Measurements from ENCODE around the gene NAV3.
"Not testable (repeated sequence)": the region's sequence is repeated elsewhere in the genome, so short reads cannot be mapped to it uniquely, and the experiment has no call there.

NAV3 gene

DNA sequence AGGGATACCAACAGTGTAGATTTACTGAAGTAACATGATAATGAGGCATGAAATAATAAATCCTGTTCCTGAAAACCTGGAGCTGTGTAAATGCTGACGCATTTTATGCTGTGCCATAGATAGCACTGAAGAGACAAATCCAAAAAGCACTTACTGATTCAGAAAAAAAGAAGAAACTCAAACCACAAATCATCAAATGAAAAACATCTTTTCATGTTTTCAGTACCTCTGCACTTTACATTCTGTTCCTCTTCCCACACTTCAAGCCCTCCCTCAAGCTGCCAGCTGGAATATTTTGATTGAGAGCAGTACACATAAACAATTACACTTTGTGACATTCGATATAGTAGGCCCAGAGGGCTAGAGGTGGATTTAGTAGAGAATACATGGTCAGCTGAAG, 362.3 kb downstream of the NAV3 start:
- no peak for DNase-seq

DNA sequence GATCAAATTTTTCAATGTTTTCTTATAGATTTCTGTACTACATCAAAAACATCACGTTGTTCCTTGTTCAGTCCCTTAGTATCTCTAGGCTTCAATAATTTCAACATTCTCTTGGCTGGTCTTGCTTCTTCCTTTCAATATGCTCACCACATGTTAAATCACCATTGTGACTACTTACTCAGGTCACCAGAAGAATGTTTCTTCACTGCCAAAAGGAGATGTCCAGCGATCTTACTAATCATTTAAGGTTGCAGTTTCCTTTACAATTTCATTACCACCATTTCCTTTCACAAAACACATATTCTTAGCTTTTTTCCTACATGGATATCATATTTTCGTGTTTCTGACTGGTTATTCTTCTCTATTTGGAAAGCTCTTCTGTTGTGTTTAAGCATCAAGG, 363.8 kb downstream of the NAV3 start:
- no peak for DNase-seq

DNA sequence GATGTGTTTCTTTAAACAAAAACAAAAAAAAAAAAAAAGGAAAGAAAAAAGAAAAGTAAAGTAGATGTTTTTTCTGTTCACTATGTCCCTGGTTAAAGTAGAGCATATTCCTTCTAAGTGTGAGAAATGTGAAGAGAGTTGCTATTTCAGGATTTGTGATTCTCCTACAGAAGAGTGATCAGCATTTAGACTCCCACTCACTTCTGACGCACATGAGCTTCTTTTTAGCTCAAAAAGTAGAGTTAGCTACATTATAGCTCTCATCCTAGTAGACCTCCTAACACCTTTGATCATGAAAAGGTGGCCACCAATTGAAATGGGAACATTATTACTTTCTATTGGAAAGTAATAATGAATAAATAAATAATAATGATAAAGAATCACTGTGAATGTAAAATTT, 368.2 kb downstream of the NAV3 start:
- no peak for DNase-seq

DNA sequence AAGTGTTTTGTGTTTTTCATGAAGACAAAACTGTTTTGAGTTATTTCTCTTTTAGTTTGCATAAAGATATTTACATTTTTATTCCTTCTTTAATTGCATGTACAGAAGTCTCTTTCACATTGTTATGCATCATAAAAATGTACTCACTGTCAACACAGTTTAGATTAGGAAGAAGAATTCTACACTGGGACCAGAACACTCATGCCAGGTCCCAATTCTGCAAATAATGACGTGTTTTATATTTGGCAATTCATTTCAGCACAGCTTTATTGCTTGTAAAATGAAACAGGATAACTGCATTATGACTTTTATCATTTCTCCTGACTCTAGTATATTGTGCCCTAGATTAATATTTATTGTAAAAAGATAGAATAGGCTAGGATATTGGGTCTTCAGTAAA, 369.2 kb downstream of the NAV3 start:
- DNase-seq: no peak

- DNase-seq: no peak
Observed at GRCh38 chr12:78204926-78205325, 374.2 kb downstream of the NAV3 start.

- no peak for DNase-seq
Observed at GRCh38 chr12:78208092-78208491, 377.4 kb downstream of the NAV3 start.

DNA sequence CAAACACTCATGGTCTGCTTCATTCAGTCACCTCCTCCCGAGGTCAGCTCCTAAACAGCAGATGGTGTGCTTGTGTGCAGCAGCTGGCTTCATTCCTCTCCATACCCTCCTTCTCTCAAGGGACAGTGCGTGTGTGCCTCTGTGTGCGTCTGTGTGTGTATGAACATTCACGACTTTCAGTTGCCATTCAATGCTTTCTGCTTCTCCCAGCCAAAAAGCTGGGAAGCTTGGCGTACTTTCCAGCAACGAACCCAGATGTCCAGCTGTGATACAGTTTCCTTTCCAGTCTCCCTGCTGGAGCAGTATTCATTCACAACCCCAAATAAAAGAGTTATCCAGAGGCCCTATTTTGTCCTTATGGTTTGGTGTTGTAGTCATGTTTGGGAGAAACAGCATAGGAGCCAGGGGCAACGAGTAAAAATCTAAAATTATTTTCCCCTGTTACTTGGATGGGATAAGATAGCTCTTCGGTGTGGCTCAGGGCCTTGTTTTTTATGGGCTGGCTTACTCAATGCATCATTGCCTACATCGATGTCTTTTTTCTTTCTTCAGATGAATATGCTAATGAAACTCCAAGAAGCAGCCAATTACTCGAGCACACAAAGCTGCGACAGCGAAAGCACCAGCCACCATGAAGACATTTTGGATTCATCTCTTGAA, 379.3 kb downstream of the NAV3 start:
- no peak for DNase-seq

DNA sequence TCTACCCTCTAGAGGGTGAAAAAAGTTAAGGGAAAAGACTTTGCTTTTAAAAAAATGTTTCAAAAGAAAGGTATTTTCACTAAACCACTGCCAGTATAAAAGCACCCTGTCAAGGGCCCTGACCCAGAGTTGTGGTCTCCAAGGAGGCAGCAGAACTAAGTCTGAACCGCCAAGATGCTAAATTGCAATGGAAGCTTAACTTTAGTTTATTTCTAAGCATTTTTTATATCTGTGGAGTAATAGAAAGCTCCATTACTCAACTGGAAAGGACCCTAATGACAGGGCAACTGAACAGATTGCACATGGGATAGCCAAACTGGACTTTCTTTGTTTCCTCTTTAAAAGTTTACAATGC, 379.8 kb downstream of the NAV3 start:
- DNase-seq: no peak

DNA sequence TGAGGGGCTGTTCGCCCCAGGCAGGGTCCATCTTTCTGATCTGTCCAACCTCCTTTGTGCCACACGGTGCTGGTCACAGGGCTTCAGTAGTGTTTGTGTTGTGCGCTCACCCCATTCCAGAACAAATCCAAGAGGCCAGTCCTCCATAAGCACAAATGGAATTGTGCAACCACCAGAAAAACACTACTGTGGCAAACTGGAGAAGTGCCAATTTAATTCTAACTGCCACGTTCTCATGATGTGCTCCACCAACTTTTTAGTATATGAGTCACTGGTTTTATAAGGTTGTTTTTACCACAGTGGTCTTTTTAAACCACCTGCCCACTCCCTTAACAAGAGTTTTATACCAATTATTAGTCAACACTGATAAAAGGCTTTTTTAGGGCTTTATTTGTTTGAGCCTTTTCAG, 380.2 kb downstream of the NAV3 start:
- no peak for DNase-seq

GRCh38 chr12:78220811-78221210, 390.1 kb downstream of the NAV3 start:
- no peak for DNase-seq

GRCh38 chr12:78224154-78224553, 393.5 kb downstream of the NAV3 start:
- DNase-seq: no peak

GRCh38 chr12:78226763-78227162, 396.1 kb downstream of the NAV3 start:
- DNase-seq: no peak

DNA sequence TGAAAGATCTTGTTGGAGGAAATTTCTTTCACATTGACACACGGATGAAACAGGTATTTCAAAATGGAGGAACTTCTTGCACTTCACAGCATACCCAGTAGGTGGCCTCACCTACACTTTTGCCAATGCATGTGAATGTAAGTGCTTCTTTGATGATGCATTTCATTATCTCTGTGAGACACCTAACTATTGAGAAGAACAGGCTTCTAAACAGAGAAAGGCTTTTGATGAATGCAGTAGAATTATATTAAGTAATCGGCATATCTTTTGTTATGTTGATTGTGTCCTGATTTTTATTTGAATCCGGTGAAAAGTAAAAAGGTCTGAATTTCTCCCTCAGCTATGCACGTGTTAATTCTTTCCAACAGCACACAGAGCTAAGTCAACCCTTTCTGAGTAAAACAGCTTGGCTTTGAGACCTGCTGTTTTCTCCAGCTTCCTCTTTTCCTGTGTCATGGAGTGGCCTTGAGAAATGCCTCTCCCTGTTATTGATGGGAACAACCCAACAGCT, 399.0 kb downstream of the NAV3 start:
- no peak for DNase-seq

GRCh38 chr12:78232756-78233155, 402.1 kb downstream of the NAV3 start:
- DNase-seq: no peak

- no peak for DNase-seq
Observed at GRCh38 chr12:78236264-78236663, 405.6 kb downstream of the NAV3 start.

DNA sequence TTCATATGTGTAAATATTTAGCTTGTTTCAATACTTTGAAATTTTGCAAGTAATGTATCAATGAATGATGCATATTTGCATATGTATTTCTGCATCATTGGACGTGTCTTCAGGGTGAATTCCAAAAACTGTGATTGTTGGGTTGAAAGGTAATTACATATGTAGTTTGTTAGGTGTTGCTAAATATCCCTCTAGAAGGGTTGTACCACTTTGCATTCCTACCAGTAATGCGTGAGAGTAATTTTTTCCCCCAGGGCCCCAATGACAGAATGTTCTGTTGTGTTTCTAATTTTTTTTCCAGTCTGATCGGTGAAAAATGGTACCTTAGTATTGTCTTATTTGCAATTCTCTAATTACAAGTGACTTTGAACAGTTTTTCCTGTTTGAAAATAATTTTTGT, 408.9 kb downstream of the NAV3 start:
- DNase-seq: no peak

- no peak for DNase-seq
Observed at GRCh38 chr12:78240827-78241226, 410.1 kb downstream of the NAV3 start.

- DNase-seq: no peak
Observed at GRCh38 chr12:78241446-78241845, 410.8 kb downstream of the NAV3 start.

GRCh38 chr12:78244916-78245507, 414.3 kb downstream of the NAV3 start:
- no peak for DNase-seq

- DNase-seq: no peak
Observed at GRCh38 chr12:78248321-78248720, 417.6 kb downstream of the NAV3 start.

DNA sequence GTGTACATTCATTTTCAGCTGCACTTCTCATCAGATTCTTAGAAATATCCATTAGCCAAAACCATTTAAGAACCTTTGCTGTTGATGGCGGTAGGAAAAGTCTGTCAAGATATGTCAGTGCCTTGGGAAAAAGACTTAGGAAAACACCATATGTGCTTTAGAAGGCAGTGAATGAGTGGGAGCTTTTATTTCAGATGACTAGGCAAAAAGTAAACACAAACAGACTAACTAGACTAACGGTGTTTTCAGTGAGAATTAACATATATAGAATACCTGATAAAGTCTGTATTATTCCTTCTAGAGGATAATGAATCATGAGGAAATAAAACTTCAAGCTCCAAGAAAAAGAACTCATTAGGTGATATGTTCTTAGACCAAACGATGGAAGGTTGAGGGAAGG, 418.9 kb downstream of the NAV3 start:
- DNase-seq: no peak

GRCh38 chr12:78257662-78258061, 427.0 kb downstream of the NAV3 start:
- not testable (repeated sequence) for DNase-seq

- no peak for DNase-seq
Observed at GRCh38 chr12:78260976-78261375, 430.3 kb downstream of the NAV3 start.

DNA sequence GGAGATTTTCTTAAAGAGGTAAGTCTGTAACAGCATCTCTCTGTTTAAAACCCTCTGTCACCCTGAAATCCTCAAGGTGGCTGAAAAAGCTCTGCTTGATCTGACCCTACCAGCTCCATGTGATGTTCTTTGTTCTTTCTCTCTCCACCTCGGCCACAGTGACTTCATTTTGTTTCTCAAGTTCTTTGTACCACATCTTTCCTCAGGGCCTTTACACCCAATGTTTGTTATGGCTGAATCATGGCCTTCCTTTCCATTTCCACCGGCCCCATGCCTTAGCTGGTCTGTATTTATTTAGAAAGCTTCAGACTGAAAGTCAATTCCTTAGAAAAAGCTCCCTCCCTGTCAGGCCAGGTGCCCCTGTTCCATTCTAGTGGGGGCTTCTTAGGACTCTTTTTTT, 431.2 kb downstream of the NAV3 start:
- DNase-seq: no peak
